ENCODE results near the gene SLC22A1. TPM values are rescaled to one million over a fixed set of nuclear protein-coding genes. Genes with fewer than 3 reads are reported as not detected.

Gene SLC22A1
- total RNA-seq, 1 experiment from 2014 or later = 0.86 TPM

- BruUV-seq (replicated peaks) = no TSS peak
- RAD21 ChIA-PET (ENCODE audit: low non-redundant PET in 1 of 2, low total read pairs in 2 of 2, uncharacterized antibody in 2 of 2, unreplicated experiment in 2 of 2) = interaction anchor here (0.6 to 1.3 kb wide), 3 partner anchors 317 to 450 kb away, joined by 3 to 6 read pairs (median 5); no protein-coding TSS in a partner anchor
- Histone ChIP-seq H3K4me3 (replicated peaks in 1 of 2; ENCODE audit: low read depth in 1 of 2, low read length in 2 of 2) (no peak overlapping the region), H4K20me1 (ENCODE audit: insufficient read depth) (no peaks in the 10 kb centered on the region), H2AFZ (ENCODE audit: low read depth, low read length, poor library complexity, severe bottlenecking) (no peak overlapping the region), H3K79me2 (ENCODE audit: insufficient read depth, low read length) (no peaks in the 10 kb centered on the region), H3K4me2 (ENCODE audit: low read length) (no peak overlapping the region), H3K27me3 (ENCODE audit: insufficient read depth, low read length) (no peaks in the 10 kb centered on the region), H3K4me1 (ENCODE audit: control insufficient read depth in 1 of 2, insufficient read depth in 2 of 2, low read length in 2 of 2) (peaks cover 0 to 11% of the 10 kb centered on the region in 2 experiments; a peak in 1 of 4 replicates), H3K9ac (ENCODE audit: low read length) (no peak overlapping the region), H3K9me3 (ENCODE audit: control insufficient read depth in 1 of 2, insufficient read depth in 1 of 2, low read depth in 1 of 2, low read length in 2 of 2) (no peaks in the 10 kb centered on the region), H3K27ac (ENCODE audit: low read depth, low read length) (no peak overlapping the region), H3K36me3 (ENCODE audit: control insufficient read depth in 1 of 2, insufficient read depth in 2 of 2, low read length in 2 of 2) (no peaks in the 10 kb centered on the region), H3K9me2 (ENCODE audit: insufficient read depth) (no peaks in the 10 kb centered on the region)
- no peak for TF ChIP-seq CBX3 (IDR thresholded peaks at IDR 0.05; ENCODE audit: low read depth)
- TF ChIP-seq RAD21 (IDR thresholded peaks at IDR 0.05; ENCODE audit: low read depth) = peak; percentile 82
- no peak for TF ChIP-seq POLR2A (IDR thresholded peaks at IDR 0.05; ENCODE audit: borderline replicate concordance, extremely low read depth, insufficient read depth, insufficient read length)
- no peak for TF ChIP-seq JUND (IDR thresholded peaks at IDR 0.05)
- peak in 2 of 3 experiments; percentile 70 to 71; a peak in 5 of 6 replicates for TF ChIP-seq CTCF (IDR thresholded peaks at IDR 0.05 in 2 of 3, conservative IDR thresholded peaks at IDR 0.05 in 1 of 3; ENCODE audit: borderline replicate concordance in 1 of 3, insufficient read depth in 1 of 3, low read depth in 2 of 3, low read length in 2 of 3)
- no peak for TF ChIP-seq EGR1 (IDR thresholded peaks at IDR 0.05; ENCODE audit: low read depth)
- CTCF ChIA-PET = interaction anchor here (1.0 to 2.3 kb wide), 4 partner anchors 83 to 317 kb away, joined by 3 to 19 read pairs (median 6); no protein-coding TSS in a partner anchor
- POLR2A ChIA-PET = no interaction called here
- peak; percentile 32 for DNase-seq (ENCODE audit: low read depth, low spot score)
- intact Hi-C loops (cut with micrococcal nuclease) = loop anchor here (1.0 to 10.0 kb wide), 2 partner anchors 157 to 318 kb away; no protein-coding TSS in a partner anchor
- ATAC-seq = peak; percentile 61
Observed at GRCh38 chr6:160137989-160138835, 16.6 kb downstream of the SLC22A1 start.
